HG03565 (cell line): ENCODE data around the gene VRK2.
"Not testable (repeated sequence)": the region's sequence is repeated elsewhere in the genome, so short reads cannot be mapped to it uniquely, and the experiment has no call there.

Experiments used
- ATAC-seq: cut with Tn5 transposase; IDR thresholded peaks from one replicate; pipeline ENCODE4 v1.9.1; 2021; ENCODE audit warnings: mild to moderate bottlenecking, moderate library complexity; ENCODE audit not compliant: unreplicated experiment

Gene VRK2

DNA sequence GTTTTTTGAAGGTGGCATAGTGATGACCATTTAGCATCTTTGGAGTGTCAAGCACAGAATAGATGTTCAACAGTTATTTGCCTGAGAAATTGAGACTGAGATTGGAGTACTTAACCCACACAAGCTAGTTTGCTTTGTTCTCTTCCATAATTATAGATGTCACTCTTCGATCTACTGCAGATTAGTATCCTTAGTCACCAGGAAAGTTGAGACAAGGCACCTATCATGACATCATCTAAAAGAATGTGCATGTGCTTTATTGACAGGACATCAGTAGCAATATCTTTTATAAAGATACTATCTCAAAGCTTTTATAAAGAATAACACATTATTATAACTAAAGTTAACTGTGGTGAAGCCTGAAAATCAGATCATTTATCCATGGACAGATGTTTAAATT is 6.4 kb downstream of the VRK2 start:
- no peak for ATAC-seq

- ATAC-seq: no peak
These were observed 7.7 kb downstream of the VRK2 start for GRCh38 chr2:58054264-58054663.

DNA sequence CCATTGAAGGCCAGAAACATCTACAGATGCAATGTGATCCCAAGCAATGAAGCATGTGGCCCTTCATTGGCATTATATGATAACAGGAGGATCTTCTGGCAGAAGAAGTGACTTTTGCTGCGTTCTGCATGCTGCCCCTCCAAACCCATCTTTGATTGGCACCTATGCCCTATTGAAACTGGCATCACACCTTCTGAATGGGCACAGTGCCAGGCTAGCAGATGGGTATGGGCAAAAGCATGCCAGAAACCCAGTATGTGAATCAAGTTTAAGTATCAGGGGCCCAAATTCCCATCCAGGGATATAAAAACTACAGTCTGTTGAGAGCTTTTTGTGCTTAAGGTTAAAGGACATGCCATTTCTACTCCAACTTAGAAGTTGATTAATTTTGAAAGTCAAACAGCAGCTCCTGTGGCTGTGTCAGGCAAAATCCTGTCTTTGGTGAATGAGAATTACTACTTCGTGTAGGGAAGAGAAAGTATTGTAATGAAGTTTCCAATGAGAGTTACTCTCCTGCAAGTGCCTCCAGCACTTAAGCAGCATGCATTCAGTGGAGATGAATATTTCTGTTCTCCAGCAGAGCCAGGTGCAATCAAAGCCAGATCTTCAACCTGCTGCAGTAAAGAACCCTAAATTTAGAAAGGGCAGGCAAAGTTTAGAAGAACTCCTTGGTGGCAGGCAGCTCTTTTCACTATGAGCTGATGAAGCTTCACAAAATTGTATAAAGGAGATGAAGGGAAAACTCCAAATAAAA is 8.6 kb downstream of the VRK2 start:
- no peak for ATAC-seq

DNA sequence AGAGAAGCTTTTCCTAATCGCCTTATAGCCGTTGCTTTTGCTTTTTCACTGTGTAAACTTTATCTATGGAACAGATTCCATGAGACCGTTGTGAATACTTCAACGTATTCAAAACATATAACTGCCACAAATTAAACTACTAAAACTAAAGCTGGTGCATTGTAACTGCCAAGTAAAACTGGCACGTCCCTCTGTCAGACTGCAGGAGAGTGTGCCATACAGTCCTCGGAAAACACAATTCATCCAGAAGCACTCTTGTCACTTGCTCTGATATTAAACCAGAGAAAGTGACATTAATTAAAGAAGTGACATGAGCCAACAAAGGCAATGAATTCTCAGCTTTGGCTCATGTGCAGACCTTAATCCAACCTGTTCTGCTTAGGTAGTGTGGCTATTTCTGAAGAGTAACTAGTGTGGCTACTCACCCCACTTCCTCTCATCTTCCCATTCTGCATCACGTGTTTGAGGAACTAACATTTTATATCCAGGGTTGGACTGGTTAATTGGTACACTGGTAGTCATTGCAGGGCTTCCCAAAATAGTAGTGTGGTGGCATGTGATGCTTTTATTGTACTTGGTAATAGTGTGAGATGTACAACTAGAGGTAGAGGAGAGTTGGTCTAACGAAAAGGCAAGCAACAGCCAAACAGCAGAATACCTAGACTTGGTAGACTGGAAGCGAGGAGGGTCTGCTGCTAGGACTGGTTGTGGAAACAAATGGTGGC is 9.7 kb downstream of the VRK2 start:
- ATAC-seq: no peak

GRCh38 chr2:58057707-58058530 is 11.3 kb downstream of the VRK2 start:
- ATAC-seq: no peak

- ATAC-seq: no peak
These were observed 17.0 kb downstream of the VRK2 start for GRCh38 chr2:58063641-58064040.

- ATAC-seq: no peak
These were observed 17.5 kb downstream of the VRK2 start for GRCh38 chr2:58064086-58064485.

DNA sequence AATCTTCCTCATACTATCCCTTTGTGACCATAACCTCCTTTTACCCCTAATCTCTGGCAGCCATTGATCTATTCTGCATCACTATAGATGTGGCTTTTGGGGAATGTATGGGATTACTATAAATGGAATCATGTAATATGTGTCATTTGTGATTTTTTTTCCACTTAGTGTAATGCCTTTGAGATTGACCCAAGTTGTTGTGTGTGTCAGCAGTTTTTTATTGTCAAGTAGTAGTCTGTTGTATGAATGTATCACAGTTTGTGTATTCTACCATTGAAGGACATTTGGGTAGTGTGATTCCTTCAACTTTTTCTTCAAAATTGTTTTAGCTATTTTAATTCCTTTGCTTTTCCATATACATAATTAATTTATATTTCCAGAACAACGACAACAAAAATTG is 18.6 kb downstream of the VRK2 start:
- no peak for ATAC-seq

DNA sequence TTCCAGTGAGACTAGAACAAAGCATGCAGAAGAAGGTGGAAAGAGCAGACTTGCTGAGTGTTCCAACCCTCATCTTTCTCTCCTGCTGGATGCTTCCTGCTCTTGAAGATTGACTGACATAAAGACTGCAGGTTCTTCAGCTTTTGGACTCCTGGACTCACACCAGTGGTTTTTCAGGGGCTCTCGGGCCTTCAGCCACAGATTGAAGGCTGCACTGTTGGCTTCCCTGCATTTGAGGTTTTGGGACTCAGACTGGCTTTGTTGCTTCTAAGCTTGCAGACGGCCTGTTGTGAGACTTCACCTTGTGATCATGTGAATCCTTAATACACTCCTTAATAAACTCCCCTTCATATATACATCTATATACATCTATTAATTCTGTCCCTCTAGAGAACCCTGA is 20.4 kb downstream of the VRK2 start:
- no peak for ATAC-seq

GRCh38 chr2:58070765-58071164 is 24.2 kb downstream of the VRK2 start:
- no peak for ATAC-seq

- ATAC-seq: no peak
These were observed 25.5 kb downstream of the VRK2 start for GRCh38 chr2:58072102-58072501.

- no peak for ATAC-seq
These were observed 26.4 kb downstream of the VRK2 start for GRCh38 chr2:58073008-58073407.

DNA sequence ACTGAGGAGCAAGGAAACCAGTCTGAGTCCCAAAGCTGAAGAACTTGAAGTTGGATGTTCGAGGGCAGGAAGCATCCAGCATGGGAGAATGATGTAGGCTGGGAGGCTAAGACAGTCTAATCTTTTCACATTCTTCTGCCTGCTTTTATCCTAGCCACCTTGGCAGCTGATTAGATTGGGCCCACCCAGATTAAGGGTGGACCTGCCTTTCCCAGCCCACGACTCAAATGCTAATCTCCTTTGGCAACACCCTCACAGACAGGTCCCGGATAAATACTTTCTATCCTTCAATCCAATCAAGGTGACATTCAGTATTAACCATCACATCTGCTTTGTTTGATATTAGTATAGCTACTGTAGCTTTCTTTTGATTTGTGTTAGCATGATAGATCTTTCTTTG is 27.1 kb downstream of the VRK2 start:
- no peak for ATAC-seq

- ATAC-seq: no peak
These were observed 34.4 kb downstream of the VRK2 start for GRCh38 chr2:58081000-58081399.

- ATAC-seq: no peak
These were observed 42.5 kb downstream of the VRK2 start for GRCh38 chr2:58089081-58089480.

DNA sequence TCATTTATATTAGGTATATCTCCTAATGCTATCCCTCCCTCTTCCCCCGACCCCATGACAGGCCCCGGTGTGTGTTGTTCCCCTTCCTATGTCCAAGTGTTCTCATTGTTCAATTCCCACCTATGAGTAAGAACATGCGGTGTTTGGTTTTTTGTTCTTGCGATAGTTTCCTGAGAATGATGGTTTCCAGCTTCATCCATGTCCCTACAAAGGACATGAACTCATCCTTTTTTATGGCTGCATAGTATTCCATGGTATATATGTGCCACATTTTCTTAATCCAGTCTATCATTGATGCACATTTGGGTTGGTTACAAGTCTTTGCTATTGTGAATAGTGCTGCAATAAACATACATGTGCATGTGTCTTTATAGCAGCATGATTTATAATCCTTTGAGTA is 46.2 kb downstream of the VRK2 start:
- not testable (repeated sequence) for ATAC-seq

GRCh38 chr2:58097025-58097424 is 50.4 kb downstream of the VRK2 start:
- no peak for ATAC-seq

DNA sequence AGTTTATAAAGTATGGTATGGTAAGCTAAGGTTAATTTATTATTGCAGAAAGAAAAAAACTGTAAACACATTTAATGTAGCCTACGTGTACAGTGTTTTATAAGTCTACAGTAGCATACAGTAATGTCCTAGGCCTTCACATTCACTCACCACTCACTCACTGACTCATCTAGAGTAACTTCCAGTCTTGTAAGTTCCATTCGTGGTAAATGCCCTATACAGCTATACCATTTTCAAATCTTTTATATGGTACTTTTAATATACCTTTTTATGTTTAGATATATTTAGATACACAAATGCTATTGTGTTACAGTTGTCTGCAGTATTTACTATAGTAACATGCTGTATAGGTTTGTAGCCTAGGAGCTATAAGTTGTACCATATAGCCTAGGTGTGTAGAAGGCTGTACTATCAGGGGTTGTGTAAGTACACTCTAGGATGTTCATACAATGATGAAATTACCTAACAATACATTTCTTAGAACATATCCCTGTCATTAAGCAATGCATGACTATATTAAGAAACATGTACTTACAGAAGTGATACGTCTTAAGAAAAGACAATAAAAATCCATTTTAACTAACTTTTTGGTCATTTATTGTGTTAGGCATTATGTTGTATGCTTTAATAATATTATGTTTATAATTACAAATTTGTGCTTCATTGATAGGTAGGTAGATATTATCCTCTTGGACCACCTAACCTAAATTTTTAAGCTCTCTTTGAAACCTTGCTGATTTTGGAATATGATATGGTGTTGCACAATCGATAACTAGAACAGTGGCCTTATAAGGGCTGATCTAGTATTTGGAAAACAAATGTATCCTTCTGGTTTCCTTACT is 51.9 kb downstream of the VRK2 start:
- no peak for ATAC-seq

DNA sequence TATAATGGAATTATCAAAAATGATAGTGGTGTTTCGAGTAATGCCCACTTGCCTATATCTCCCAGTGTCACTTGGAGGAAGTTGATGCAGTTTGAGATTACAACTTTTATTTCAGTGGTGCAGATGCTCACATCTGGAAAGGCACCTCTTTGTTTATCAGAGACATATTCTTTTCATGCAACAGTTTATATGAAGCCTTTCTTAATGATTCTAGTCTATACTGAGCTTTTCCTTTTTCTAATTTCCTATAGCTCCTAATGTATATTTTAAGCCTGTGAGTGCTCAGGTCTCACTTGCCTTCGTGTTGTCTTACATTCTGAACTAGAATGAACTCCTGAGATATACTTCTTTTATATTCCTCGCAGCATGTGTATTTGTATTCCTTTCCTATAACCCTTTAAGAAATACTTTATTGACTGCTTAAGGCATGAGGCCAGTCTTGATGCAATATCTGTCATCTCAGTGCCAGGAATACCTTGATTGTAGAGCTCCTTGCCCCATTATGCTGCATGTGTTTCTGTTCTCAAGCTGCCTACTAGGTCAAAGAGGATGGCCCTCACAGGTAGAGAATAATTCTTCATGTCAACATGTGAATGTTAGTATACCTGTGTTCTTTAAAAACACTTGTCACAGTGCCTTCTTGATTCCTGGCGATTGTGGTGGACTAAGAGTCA is 52.6 kb downstream of the VRK2 start:
- ATAC-seq: no peak

- no peak for ATAC-seq
These were observed 54.9 kb downstream of the VRK2 start for GRCh38 chr2:58101500-58101899.
